GM12878 (cell line): Measurements from ENCODE around the gene TBCD.

Source experiments
- CTCF ChIP-seq, 3 experiments: IDR thresholded peaks in 2 of 3; conservative IDR thresholded peaks in 1 of 3; 2 replicates each; pipeline ENCODE4 v1.5.1; 2011; ENCODE audit warnings: low read depth in 3 of 3, low read length in 3 of 3, mild to moderate bottlenecking in 3 of 3, control low read depth in 2 of 3, moderate library complexity in 2 of 3, inconsistent platforms in 1 of 3, mixed read lengths in 1 of 3; ENCODE audit not compliant: control insufficient read depth in 2 of 3, insufficient read depth in 1 of 3; ENCODE audit errors: extremely low read depth in 1 of 3
- MAX ChIP-seq: IDR thresholded peaks from 2 replicates; pipeline ENCODE4 v1.6.1; 2012; ENCODE audit warnings: low read depth, low read length, improper control_type of control experiment

- TF ChIP-seq CTCF (IDR thresholded peaks at IDR 0.05 in 2 of 3, conservative IDR thresholded peaks at IDR 0.05 in 1 of 3; ENCODE audit: control insufficient read depth in 2 of 3, extremely low read depth in 1 of 3, insufficient read depth in 1 of 3, low read depth in 3 of 3, low read length in 3 of 3) (no peak), MAX (no peak)
Observed at GRCh38 chr17:82709024-82709675, 42.7 kb upstream of the TBCD start.
